ENCODE measurements around the gene ACTN4.

DNA sequence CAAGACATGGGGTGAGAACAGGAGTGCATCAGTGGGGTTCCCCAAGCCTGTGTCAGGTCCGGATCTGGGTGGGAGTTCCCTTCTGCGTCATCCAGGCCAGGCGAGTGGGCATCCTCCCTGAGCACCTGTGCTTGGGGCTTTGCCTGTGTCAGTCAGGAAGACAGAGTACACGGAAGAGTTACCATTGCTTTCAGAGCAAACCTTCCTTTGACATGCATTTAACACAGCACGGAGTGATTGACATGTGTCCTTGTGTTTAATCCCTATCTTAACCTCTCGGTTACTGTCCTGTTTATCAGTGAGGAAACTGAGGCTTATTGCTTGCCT is 49.2 kb downstream of the ACTN4 start:
- TF ChIP-seq, protein P1, sequence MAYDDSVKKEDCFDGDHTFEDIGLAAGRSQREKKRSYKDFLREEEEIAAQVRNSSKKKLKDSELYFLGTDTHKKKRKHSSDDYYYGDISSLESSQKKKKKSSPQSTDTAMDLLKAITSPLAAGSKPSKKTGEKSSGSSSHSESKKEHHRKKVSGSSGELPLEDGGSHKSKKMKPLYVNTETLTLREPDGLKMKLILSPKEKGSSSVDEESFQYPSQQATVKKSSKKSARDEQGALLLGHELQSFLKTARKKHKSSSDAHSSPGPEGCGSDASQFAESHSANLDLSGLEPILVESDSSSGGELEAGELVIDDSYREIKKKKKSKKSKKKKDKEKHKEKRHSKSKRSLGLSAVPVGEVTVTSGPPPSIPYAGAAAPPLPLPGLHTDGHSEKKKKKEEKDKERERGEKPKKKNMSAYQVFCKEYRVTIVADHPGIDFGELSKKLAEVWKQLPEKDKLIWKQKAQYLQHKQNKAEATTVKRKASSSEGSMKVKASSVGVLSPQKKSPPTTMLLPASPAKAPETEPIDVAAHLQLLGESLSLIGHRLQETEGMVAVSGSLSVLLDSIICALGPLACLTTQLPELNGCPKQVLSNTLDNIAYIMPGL (CRISPR knock-in tag; IDR thresholded peaks at IDR 0.05): no peak
- TF ChIP-seq CREM (CRISPR knock-in tag; IDR thresholded peaks at IDR 0.05) (no peak), ARID4B (CRISPR knock-in tag; IDR thresholded peaks at IDR 0.05; ENCODE audit: borderline replicate concordance) (no peak), SP1 (CRISPR knock-in tag; conservative IDR thresholded peaks at IDR 0.05) (no peak), ZBTB43 (CRISPR knock-in tag; IDR thresholded peaks at IDR 0.05) (no peak), NFYB (CRISPR knock-in tag; conservative IDR thresholded peaks at IDR 0.05; ENCODE audit: low read depth) (no peak)
- TF ChIP-seq, protein P2, sequence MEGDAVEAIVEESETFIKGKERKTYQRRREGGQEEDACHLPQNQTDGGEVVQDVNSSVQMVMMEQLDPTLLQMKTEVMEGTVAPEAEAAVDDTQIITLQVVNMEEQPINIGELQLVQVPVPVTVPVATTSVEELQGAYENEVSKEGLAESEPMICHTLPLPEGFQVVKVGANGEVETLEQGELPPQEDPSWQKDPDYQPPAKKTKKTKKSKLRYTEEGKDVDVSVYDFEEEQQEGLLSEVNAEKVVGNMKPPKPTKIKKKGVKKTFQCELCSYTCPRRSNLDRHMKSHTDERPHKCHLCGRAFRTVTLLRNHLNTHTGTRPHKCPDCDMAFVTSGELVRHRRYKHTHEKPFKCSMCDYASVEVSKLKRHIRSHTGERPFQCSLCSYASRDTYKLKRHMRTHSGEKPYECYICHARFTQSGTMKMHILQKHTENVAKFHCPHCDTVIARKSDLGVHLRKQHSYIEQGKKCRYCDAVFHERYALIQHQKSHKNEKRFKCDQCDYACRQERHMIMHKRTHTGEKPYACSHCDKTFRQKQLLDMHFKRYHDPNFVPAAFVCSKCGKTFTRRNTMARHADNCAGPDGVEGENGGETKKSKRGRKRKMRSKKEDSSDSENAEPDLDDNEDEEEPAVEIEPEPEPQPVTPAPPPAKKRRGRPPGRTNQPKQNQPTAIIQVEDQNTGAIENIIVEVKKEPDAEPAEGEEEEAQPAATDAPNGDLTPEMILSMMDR (IDR thresholded peaks at IDR 0.05): no peak
